Measurements from ENCODE around the gene LIPC.

The LIPC gene

GRCh38 chr15:58534556-58534955, 102.8 kb downstream of the LIPC start:
- Histone ChIP-seq H3K27ac (ENCODE audit: low read depth, low read length) (no peak overlapping the region), H3K36me3 (ENCODE audit: low read length) (no peaks in the 10 kb centered on the region), H3F3A (ENCODE audit: insufficient read depth) (no peaks in the 10 kb centered on the region), H2AFZ (ENCODE audit: low read depth, low read length, severe bottlenecking) (no peak overlapping the region), H3K79me2 (ENCODE audit: insufficient read depth, low read length) (no peaks in the 10 kb centered on the region), H4K20me1 (ENCODE audit: low read depth, low read length) (no peaks in the 10 kb centered on the region), H3K4me2 (ENCODE audit: low read depth, low read length, poor library complexity, severe bottlenecking) (no peak overlapping the region), H3K9me2 (replicated peaks; ENCODE audit: insufficient read depth, low read length) (no peaks in the 10 kb centered on the region), H3K27me3 (ENCODE audit: low read length) (no peaks in the 10 kb centered on the region), H3K9ac (ENCODE audit: low read length) (no peak overlapping the region), H3K9me3 (ENCODE audit: insufficient read depth, low read length) (no peaks in the 10 kb centered on the region), H3K4me3 (ENCODE audit: insufficient read depth, low read length, poor library complexity, severe bottlenecking) (no peak overlapping the region)
- TF ChIP-seq EZH2phosphoT487 (conservative IDR thresholded peaks at IDR 0.05; ENCODE audit: low read length), result no peak
- TF ChIP-seq CTCF (IDR thresholded peaks at IDR 0.05; ENCODE audit: insufficient read depth, low read length, poor library complexity, severe bottlenecking), result no peak

- no peak overlapping the region for H3K4me3 ChIP-seq (ENCODE audit: insufficient read depth, low read length, poor library complexity, severe bottlenecking)
- H3K4me2 ChIP-seq (ENCODE audit: low read depth, low read length, poor library complexity, severe bottlenecking), result no peak overlapping the region
- H3K27me3 ChIP-seq (ENCODE audit: low read length), result no peaks in the 10 kb centered on the region
- no peak overlapping the region for H2AFZ ChIP-seq (ENCODE audit: low read depth, low read length, severe bottlenecking)
- H3K9me2 ChIP-seq (replicated peaks; ENCODE audit: insufficient read depth, low read length), result no peaks in the 10 kb centered on the region
- H4K20me1 ChIP-seq (ENCODE audit: low read depth, low read length), result no peaks in the 10 kb centered on the region
- no peak for TF ChIP-seq CTCF (IDR thresholded peaks at IDR 0.05; ENCODE audit: insufficient read depth, low read length, poor library complexity, severe bottlenecking)
- no peak for TF ChIP-seq EZH2phosphoT487 (conservative IDR thresholded peaks at IDR 0.05; ENCODE audit: low read length)
- no peaks in the 10 kb centered on the region for H3K9me3 ChIP-seq (ENCODE audit: insufficient read depth, low read length)
- H3K79me2 ChIP-seq (ENCODE audit: insufficient read depth, low read length), result no peaks in the 10 kb centered on the region
- H3K27ac ChIP-seq (ENCODE audit: low read depth, low read length), result no peak overlapping the region
- H3F3A ChIP-seq (ENCODE audit: insufficient read depth), result no peaks in the 10 kb centered on the region
- H3K9ac ChIP-seq (ENCODE audit: low read length), result no peak overlapping the region
- no peaks in the 10 kb centered on the region for H3K36me3 ChIP-seq (ENCODE audit: low read length)
Observed at GRCh38 chr15:58535337-58535736, 103.5 kb downstream of the LIPC start.

- Histone ChIP-seq H3K9ac (ENCODE audit: low read length) (no peak overlapping the region), H3K27me3 (ENCODE audit: low read length) (no peaks in the 10 kb centered on the region), H3K9me2 (replicated peaks; ENCODE audit: insufficient read depth, low read length) (no peaks in the 10 kb centered on the region), H3F3A (ENCODE audit: insufficient read depth) (no peaks in the 10 kb centered on the region), H2AFZ (ENCODE audit: low read depth, low read length, severe bottlenecking) (no peak overlapping the region), H4K20me1 (ENCODE audit: low read depth, low read length) (no peaks in the 10 kb centered on the region), H3K4me3 (ENCODE audit: insufficient read depth, low read length, poor library complexity, severe bottlenecking) (no peak overlapping the region), H3K4me2 (ENCODE audit: low read depth, low read length, poor library complexity, severe bottlenecking) (no peak overlapping the region), H3K9me3 (ENCODE audit: insufficient read depth, low read length) (no peaks in the 10 kb centered on the region), H3K27ac (ENCODE audit: low read depth, low read length) (no peak overlapping the region), H3K79me2 (ENCODE audit: insufficient read depth, low read length) (no peaks in the 10 kb centered on the region), H3K36me3 (ENCODE audit: low read length) (no peaks in the 10 kb centered on the region)
- no peak for TF ChIP-seq CTCF (IDR thresholded peaks at IDR 0.05; ENCODE audit: insufficient read depth, low read length, poor library complexity, severe bottlenecking)
- TF ChIP-seq EZH2phosphoT487 (conservative IDR thresholded peaks at IDR 0.05; ENCODE audit: low read length), result no peak
Observed at GRCh38 chr15:58535894-58536293, 104.1 kb downstream of the LIPC start.
